ENCODE results near the gene AMOTL1.

Gene AMOTL1

DNA sequence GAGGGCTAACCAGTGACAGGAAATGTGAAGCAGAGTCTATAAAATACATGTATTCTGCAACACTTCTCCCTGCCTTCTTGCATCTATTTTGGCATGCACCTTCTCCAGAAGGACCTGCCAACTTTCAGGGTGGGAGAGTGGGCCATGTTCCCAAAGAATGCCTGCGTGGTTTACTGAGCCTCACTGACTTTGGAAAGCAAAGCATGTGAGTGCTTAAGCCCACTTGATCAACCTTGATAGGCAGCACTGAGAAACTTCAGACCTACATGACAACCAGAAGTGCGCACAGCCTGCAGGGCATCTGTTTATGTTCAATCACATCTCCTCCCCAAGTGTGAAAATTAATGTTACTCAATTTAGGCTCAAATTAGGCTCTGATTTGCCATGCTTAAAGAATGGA lies 69.2 kb downstream of the AMOTL1 start:
- TF ChIP-seq POLR2AphosphoS5 (IDR thresholded peaks at IDR 0.05; ENCODE audit: low read depth) (no peak), GABPA (IDR thresholded peaks at IDR 0.05; ENCODE audit: low read depth) (no peak), SPI1 (IDR thresholded peaks at IDR 0.05; ENCODE audit: borderline replicate concordance, low read depth) (no peak)
- TF ChIP-seq, protein P1, sequence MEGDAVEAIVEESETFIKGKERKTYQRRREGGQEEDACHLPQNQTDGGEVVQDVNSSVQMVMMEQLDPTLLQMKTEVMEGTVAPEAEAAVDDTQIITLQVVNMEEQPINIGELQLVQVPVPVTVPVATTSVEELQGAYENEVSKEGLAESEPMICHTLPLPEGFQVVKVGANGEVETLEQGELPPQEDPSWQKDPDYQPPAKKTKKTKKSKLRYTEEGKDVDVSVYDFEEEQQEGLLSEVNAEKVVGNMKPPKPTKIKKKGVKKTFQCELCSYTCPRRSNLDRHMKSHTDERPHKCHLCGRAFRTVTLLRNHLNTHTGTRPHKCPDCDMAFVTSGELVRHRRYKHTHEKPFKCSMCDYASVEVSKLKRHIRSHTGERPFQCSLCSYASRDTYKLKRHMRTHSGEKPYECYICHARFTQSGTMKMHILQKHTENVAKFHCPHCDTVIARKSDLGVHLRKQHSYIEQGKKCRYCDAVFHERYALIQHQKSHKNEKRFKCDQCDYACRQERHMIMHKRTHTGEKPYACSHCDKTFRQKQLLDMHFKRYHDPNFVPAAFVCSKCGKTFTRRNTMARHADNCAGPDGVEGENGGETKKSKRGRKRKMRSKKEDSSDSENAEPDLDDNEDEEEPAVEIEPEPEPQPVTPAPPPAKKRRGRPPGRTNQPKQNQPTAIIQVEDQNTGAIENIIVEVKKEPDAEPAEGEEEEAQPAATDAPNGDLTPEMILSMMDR (IDR thresholded peaks at IDR 0.05; ENCODE audit: insufficient read depth, low read length): no peak
- TF ChIP-seq, protein P2, sequence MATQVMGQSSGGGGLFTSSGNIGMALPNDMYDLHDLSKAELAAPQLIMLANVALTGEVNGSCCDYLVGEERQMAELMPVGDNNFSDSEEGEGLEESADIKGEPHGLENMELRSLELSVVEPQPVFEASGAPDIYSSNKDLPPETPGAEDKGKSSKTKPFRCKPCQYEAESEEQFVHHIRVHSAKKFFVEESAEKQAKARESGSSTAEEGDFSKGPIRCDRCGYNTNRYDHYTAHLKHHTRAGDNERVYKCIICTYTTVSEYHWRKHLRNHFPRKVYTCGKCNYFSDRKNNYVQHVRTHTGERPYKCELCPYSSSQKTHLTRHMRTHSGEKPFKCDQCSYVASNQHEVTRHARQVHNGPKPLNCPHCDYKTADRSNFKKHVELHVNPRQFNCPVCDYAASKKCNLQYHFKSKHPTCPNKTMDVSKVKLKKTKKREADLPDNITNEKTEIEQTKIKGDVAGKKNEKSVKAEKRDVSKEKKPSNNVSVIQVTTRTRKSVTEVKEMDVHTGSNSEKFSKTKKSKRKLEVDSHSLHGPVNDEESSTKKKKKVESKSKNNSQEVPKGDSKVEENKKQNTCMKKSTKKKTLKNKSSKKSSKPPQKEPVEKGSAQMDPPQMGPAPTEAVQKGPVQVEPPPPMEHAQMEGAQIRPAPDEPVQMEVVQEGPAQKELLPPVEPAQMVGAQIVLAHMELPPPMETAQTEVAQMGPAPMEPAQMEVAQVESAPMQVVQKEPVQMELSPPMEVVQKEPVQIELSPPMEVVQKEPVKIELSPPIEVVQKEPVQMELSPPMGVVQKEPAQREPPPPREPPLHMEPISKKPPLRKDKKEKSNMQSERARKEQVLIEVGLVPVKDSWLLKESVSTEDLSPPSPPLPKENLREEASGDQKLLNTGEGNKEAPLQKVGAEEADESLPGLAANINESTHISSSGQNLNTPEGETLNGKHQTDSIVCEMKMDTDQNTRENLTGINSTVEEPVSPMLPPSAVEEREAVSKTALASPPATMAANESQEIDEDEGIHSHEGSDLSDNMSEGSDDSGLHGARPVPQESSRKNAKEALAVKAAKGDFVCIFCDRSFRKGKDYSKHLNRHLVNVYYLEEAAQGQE (IDR thresholded peaks at IDR 0.05; ENCODE audit: insufficient replicate concordance, low read depth): no peak
- H3K4me3 ChIP-seq (replicated peaks; ENCODE audit: insufficient read depth, low read length): no peak overlapping the region
- no peak for DNase-seq (ENCODE audit: low read depth in 1 of 2, low spot score in 1 of 2)
- no peak overlapping the region for H3K27ac ChIP-seq (replicated peaks)
- no peaks in the 10 kb centered on the region for H3K27me3 ChIP-seq (ENCODE audit: insufficient read depth, poor library complexity, severe bottlenecking)

DNA sequence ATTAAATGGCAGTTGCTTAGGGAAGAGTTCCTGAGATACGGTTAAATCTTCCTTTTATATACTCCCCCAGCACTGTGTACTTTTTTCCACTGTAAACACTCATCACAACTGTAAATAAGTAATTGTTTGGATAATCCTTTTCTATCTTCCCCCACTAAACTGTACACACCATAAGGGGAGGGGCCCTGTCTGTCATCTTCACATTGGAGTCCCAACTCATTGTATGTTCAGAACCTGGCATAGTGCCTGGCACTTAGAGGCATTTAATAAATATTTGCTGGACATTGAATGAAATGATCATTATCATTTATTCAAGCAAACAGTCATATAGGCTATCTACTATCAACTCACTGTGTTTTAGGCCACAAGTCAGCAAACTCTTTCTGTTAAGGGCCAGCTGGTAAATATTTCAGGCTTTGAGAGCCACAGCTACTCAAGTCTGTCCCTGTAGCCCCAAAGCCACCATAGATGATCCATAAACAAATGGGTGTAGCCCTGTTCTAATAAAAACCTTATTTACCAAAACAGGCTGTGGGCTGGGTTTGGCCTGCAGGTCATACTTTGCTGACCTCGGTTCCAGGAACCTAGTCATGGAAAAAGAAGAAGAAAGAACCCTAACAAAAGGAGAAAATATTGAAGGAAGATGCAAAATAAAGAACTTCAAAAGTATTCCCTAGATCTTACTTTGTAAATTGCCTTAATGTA lies 70.0 kb downstream of the AMOTL1 start:
- H3K27ac ChIP-seq (replicated peaks): no peak overlapping the region
- TF ChIP-seq SPI1 (IDR thresholded peaks at IDR 0.05; ENCODE audit: borderline replicate concordance, low read depth) (no peak), POLR2AphosphoS5 (IDR thresholded peaks at IDR 0.05; ENCODE audit: low read depth) (no peak), GABPA (IDR thresholded peaks at IDR 0.05; ENCODE audit: low read depth) (no peak)
- TF ChIP-seq, protein P2 (IDR thresholded peaks at IDR 0.05; ENCODE audit: insufficient replicate concordance, low read depth): no peak
- TF ChIP-seq, protein P1 (IDR thresholded peaks at IDR 0.05; ENCODE audit: insufficient read depth, low read length): no peak
- H3K4me3 ChIP-seq (replicated peaks; ENCODE audit: insufficient read depth, low read length): no peak overlapping the region
- no peaks in the 10 kb centered on the region for H3K27me3 ChIP-seq (ENCODE audit: insufficient read depth, poor library complexity, severe bottlenecking)
- no peak for DNase-seq (ENCODE audit: low read depth in 1 of 2, low spot score in 1 of 2)

DNA sequence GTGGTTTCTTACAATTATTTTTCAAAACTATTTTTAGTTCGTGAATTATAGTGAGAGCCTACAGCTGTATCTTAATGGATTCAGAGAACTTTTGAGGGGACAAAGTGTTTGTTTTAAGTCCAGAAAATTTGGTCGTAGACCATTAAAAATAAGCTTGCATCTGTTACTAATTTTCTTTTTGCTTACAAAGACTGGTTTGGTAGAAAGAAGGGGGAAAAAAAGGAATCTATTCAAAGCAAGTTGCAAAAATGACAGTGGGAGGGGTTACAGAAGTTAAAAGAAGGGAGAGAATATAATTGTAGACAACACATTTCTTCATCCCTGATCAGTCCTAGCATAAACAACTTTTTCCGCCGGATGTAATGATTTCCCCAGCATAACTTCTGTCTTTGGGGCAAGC lies 72.1 kb downstream of the AMOTL1 start:
- no peak overlapping the region for H3K4me3 ChIP-seq (replicated peaks; ENCODE audit: insufficient read depth, low read length)
- no peak overlapping the region for H3K27ac ChIP-seq (replicated peaks)
- TF ChIP-seq, protein P1 (IDR thresholded peaks at IDR 0.05; ENCODE audit: insufficient read depth, low read length): no peak
- TF ChIP-seq, protein P2 (IDR thresholded peaks at IDR 0.05; ENCODE audit: insufficient replicate concordance, low read depth): no peak
- TF ChIP-seq GABPA (IDR thresholded peaks at IDR 0.05; ENCODE audit: low read depth) (no peak), SPI1 (IDR thresholded peaks at IDR 0.05; ENCODE audit: borderline replicate concordance, low read depth) (no peak), POLR2AphosphoS5 (IDR thresholded peaks at IDR 0.05; ENCODE audit: low read depth) (no peak)
- no peaks in the 10 kb centered on the region for H3K27me3 ChIP-seq (ENCODE audit: insufficient read depth, poor library complexity, severe bottlenecking)
- DNase-seq (ENCODE audit: low read depth in 1 of 2, low spot score in 1 of 2): no peak
